GM18519 (cell line): ENCODE measurements around the gene NXF1.
"Not testable (repeated sequence)": the region's sequence is repeated elsewhere in the genome, so short reads cannot be mapped to it uniquely, and the experiment has no call there.

Experiments
- ATAC-seq: cut with Tn5 transposase; IDR thresholded peaks from one replicate; pipeline ENCODE4 v1.9.1; 2021; ENCODE audit warnings: mild to moderate bottlenecking, moderate library complexity; ENCODE audit not compliant: unreplicated experiment, low FRiP score

The NXF1 gene

DNA sequence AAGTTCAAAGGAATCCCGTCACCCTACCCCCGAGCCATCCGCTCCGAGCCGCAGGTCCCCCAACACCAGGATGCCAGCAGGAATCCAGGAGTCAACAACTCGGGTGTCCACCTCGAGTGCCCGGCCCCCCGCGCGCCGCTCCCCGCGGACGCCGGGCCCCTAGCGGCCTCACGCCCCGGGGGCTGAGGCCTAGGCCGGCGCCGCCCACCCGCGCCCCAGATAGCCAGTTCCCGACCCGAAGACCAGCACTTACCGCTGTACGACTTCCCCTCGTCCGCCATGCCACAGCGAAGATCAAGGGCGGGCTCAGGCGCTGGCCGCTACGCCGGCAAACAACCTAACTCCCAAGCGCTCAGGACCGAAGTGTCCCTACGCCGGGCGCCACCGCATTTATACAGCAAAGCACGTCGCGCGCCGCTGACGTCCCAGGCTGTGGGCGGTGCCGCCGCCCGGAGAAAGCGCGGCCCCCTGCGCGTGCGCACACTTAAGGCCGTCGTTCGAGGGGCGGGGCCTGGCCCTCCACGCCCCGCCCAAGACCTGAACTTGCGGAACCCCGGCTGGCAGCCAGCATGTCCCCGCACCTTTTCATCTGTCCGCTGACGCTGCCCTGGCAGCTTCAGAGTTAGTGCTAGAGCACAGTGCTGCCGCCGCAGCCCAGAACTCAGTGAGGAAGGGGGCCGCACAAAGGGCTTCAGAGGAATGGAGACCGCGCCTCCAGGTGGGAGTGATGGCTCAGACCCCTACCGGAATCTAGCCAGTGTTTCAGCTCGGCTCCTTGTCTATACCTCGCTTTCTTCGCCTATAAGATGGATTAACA, at the start of gene NXF1:
Gene NXF1, minus strand, starts transcription at position 365 of the 817 bp plus-strand sequence. Its CDS starts 84 bp downstream, at position 281.
- ATAC-seq = peak; percentile 64

DNA sequence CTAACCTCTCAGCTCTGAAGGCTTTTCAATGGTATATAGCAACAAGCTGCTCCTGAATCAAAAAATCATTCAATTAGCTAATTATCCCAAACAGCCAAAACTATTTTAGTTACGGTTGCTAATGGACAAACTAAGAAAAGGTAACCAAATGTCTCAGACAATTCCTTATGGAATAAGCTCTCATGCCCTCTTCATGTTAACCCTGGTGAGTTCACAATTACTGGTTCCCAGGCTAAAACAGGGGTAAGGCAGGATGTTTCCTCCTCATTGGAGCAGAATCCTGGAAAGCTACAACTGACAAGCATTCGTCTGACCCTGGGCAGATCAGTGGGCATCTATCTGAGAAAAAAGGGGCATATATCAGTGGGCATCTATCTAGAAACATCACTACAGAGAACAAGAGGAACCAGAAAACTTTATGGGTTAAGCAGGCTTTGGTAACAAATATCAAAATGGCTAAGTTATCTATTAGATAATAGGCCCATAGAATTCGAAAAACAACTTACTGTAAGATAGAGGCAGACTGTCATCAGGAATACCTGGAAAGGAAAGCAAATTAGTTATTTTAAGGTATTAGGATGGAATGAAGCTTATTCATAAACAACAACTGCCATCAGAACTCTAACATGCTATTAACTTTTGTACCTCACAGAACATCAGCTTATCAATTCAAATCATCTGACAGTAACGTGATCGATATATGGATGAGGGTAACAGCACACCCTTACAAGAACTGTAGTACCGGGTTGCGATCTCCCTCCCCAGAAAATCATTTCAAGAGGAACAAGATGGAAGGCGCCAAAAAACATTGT, 49.0 kb upstream of the NXF1 start:
- no peak for ATAC-seq

DNA sequence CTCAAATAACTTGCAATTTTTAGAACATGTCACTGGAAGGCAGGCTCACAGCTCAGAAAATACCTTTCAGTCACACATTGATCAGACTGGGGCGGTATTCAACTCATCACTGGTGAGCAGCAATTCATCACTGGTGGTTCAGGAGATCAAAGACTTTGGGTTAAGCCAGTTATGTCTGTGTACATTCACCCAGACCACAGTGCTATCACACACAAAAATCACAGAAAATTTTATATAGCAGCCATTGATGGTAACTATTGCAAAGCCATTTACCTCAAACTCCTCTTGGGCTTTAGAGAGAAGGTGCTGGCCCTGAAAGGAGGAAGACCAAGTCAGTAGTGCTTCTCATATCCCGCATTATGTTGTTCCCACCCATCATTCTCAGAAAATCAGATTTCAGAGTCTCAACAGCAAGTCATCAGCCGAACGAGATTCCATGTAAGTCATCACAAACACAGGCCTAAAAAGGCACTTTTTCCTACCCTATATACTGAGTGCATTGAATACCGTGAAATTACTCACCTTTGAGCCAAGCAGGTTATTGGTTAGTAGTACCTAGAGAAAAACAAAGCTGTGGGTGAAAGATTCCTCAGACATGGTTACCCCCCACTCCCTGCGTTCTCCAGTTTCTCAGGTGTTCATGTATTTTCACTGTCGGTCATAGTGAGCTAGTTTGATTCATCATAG, 48.2 kb upstream of the NXF1 start:
- ATAC-seq = no peak

DNA sequence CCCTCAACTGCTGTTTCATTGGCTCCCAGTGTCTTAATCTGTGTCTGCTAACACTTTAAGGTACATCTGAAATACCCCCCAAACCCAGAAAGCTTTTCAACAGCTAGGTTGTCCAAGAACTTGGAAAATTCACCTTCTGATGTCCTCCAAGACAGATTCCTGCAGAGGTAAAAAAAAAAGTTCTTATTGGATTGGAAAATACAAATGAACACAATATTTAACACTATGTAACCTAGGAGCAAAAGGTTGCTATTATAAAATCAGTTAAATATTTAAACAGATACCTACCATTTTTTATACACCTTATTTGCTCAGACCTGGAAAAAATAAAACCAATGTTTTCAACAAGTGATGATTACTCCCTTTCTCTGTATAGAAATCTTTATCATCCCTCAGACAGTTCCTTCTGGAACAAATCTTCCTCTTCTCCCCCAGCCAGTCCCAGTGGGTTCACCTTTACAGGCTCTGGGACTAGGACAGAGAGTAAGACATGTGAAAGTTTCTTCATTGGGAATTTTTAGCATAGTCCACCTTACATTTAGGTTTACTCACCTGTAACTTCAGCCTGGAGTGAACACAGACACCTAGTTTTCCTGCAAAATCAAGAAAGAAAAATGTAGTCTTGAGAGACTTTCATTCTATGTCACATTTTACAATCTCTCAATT, 47.4 kb upstream of the NXF1 start:
- ATAC-seq = no peak

DNA sequence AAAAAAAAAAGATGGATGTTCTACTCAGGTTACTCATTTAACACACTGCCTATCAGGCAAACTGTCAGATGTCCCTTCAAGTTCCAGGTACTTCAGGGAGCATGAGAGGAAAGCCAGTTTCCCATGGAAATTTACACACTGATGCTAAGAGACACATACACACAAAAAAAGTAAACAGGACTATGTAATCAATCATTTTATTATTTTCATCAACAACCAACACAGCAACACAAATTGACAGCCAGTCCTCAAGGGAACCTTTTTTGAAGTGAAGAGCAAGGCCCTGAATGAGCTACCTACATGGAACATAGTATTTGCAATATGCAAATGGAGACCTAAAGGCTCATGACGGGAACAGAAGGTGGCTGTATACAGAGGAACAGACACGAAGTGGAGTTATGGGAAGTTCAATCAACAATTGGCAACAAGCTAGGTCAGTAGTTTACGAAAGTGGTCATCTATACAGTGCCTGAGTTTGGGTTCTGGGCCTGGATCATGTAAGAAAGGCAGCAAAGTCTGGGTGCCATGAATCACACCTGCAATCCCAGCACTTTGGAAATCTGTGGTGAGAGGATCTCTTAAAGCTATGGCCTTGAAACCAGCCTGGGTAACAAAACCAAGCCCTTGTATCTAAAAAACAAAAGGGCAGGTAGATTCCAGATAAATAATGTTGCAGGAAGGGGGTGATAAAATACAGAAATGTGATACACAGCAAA, 46.7 kb upstream of the NXF1 start:
- ATAC-seq = no peak

DNA sequence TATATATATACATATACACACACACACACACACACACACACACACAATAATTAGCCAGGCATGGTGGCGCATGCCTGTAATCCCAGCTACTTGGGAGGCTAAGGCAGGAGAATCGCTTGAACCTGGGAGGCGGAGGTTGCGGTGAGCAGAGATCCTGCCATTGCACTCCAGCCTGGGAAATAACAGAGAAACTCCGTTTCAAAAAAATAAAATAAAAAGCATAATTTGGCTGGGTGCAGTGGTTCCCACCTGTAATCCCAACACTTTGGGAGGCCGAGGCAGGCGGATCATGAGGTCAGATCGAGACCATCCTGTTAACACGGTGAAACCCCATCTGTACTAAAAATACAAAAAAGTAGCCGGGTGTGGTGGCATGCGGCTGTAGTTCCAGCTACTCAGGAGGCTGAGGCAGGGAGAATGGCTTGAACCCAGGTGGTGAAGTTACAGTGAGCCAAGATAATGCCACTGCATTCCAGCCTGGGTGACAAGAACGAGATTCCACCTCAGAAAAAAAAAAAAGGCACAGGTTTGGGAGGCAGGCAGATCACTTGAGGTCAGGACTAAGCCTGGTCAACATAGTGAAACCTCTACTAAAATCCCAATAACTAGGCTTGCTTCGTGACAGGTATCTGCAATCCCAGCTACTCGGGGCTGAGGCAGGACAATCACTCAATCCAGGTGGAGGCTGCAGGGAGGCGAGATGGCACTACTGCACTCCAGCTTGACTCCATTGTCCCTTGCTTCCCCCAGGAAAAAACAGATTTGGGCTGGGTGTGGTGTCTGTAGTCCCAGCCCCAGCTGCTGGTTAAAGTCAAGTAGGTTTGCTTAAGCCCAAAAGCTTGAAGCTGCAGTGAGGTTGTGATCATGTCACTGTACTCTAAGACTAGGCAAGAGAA, 45.9 kb upstream of the NXF1 start:
- no peak for ATAC-seq

DNA sequence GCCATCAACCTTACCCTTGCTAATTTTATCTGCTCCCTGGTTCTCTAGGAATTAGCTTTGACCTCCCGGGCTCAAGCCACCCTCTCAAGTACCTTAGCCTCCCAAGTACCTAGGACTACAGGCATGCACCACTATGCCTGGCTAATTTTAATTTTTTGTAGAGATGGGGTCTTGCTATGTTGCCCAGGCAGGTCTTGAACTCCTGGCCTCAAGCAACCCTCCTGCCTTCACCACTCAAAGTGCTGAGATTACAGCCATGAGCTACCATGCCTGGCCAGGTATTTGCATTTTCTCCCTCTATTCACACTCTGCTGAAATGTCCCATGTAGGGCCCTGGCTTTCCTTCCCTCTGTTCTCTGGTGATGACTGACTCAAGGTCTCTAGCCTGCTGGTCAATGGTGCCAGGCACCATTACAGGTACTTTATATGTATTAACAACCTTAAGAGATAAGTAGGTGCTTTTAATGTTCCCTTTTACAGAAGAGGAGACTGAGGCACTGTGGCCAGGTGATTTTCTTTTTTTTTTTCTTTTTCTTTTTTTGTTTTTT, 42.6 kb upstream of the NXF1 start:
- ATAC-seq = no peak

DNA sequence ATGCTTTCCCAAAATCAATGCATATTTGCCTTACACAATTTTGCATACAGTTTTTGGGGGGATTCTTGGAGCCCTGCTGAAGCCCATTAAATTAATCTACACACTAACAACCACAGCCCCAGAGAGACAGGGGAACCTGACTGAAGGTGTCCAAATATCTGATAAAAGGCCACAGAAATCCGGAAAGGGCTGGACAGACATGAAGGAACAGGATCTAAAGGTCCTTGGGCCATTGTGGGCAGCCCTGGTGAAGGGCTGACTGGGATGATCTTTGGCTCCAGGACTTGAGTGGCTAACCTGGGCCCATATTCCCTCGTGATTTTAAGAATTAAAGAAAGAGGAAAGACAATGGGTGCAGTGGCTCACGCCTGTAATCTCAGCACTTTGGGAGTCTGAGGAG, 40.9 kb upstream of the NXF1 start:
- ATAC-seq = no peak

DNA sequence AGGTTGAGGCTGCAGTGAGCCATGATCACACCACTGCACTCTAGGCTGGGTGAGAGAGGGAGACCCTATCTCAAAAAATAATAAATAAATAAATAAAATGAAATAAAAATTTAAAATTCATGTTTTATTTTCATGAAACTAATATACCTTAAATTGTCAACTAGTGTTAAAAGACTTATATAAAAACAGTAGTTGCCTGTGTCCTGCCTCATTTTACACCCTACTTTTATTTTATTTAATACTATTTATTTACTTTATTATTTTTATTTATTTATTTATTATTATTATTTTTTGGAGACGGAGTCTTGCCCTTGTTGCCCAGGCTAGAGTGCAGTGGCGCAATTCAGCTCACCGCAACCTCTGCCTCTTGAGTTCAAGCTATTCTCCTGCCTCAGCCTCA, 38.9 kb upstream of the NXF1 start:
- no peak for ATAC-seq

DNA sequence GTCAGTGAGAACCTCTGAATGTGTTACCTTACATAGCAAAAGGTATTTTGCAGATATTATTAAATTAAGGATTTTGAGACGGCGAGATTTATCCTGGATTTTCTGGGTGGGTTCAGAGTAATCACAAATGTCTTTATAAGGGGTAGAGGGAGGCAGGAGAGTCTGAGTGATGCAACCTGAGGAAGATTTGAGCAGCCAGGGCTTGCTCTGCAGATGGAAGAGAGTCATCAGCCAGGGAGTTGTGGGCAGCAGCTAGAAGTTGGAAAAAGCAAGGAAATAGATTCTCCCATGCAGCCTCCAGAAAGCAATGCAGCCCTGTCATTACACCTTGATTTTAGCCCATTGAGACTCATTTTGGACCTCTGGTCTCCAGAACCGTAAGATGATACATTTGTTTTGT, 38.2 kb upstream of the NXF1 start:
- no peak for ATAC-seq

DNA sequence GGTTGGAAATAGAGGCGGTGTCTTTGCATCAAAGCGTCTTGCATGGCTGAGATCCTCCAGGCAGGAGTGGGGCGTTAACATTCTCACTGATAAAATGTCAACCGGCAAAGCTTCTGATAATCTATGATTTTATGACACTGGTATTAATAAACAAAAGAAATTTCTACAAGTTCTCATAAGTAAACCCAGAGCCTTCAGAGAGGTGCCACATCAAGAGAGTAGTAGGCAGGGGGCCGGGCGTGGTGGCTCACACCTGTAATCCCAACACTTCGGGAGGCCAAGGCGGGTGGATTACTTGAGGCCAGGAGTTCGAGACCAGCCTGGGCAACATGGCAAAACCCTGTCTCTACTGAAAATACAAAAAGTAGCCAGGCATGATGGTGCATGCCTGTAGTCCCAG, 37.7 kb upstream of the NXF1 start:
- ATAC-seq = not testable (repeated sequence)

DNA sequence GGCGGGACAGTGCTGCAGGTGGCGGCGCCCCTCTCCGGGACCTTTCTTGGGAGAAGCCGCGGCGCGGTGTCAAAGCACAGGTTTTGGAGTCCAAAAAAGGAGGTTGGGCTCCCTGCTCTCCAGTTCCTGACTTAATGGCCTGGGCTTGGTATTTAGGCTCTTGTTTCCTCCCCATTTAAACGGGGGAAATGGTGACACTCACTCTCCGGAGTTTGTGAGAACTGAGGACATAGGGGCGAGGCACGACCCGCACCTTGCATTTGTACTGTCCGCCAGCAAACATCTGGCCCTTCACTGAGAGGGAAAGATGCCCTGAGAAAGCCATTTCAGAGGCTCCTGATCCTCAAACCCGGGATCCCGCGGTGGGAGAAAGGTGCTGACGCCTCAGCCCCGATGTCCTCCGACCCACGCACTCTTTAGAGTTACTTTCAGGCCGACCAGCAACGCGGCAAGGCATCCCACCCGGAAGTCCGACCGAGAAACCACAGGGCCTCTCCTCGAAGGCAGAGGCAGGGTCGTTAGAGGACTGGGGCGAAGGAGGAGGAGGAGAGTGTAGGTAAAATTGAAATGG, 37.0 kb upstream of the NXF1 start:
- no peak for ATAC-seq

DNA sequence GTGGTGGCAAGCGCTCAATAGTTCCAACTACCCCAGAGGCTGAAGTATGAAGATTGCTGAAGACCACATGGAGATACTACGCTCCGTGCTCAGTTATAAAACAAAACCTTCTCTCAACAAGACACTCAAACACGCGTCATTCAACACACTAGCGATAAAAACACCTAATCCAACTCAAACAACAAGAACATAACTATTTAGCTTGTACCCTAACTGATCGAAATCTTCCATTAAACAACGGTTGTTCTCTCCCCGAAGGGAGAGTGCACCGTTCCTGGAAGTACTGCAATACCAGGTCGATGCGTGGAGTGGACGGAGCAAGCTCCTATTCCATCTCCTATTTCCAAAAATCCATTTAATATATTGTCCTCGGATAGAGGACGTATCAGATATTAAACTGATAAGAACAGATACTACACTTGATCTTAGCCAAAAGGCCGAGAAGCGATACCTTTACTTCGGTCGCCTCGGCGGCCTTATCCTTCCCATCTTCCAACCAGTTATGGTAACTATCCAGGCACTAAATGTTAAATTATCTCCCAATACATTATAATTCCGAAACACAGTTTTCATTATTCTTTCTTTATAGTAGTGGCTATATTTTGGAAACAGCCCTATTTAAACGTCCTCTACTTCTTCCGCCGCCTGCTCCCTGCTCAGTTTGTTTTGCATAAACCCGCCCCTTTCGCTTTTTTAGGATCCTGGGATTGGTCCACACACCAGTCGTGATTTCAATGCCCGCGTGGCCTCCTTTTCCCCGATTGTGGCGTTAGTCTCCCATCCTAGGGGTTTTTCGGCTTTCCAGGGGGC, 36.3 kb upstream of the NXF1 start:
- ATAC-seq = peak; percentile 50

DNA sequence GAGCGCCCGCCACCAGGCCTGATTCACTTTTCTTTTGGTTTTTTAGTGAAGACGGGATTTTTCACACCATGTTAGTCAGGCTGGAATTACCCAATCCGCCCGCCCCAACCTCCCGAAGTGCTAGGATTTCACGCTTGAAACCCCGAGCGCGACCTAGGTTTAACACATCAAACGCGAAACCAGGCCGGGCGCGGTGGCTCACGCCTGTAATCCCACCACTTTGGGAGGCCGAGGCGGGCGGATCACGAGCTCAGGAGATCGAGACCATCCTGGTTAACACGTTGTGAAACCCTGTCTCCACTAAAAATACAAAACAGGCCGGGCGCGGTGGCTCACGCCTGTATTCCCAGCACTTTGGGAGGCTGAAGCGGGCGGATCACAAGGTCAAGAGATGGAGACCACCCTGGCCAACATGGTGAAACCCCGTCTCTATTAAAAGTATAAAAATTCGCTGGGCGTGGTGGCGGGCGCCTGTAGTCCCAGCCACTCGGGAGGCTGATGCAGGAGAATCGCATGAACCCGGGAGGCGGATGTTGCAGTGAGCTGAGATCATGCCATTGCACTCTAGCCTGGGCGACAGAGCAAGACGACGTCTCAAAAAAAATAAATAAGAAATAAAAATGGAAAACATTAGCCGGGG, 35.6 kb upstream of the NXF1 start:
- not testable (repeated sequence) for ATAC-seq

DNA sequence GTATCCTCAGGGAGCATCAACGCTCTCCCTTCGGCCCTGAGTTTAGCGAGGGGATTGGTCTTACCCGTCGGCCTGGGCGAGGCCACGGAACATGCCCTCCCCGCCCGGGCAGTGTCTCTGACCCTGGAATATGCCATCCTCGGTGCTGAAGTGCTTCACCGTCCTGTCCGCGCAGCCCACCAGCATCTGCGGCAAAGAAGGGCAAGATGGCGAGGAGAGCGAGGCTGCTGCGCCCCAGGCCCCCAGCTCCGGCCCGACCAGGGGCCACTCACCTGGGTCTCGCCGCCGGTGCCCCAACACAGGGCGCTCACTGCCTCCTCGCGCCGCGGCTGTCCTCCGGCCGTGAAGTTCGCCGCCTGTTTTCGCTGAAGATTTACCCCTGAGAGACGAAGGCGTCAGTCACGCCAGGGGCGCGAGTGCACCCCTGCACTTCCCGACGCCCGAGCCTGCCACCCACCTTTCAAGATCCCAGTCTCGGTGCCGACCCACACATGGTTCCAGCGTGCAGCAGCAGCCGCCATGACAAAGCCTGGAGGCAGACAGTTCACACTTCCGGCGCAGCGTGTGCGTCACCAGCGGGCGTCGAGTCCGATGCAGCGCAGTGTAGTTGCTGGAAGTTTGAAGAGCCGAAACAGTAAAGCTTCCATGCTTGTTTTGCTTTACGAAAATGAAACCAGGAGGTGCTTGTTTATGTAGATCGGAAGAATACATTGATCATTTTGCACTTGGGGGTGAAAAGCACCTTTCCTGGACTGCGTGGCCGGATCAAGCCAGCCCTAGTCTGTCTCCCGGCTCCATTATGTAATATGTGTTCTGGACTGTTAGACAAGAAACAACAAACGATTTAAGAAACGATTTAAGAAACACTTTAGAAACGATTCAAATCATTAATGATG, 34.1 kb upstream of the NXF1 start, which contains the start of gene WDR74:
Gene WDR74, minus strand, starts transcription at position 541 of the 896 bp plus-strand sequence. Its CDS starts 20 bp downstream, at position 521.
- peak; percentile 28 for ATAC-seq

DNA sequence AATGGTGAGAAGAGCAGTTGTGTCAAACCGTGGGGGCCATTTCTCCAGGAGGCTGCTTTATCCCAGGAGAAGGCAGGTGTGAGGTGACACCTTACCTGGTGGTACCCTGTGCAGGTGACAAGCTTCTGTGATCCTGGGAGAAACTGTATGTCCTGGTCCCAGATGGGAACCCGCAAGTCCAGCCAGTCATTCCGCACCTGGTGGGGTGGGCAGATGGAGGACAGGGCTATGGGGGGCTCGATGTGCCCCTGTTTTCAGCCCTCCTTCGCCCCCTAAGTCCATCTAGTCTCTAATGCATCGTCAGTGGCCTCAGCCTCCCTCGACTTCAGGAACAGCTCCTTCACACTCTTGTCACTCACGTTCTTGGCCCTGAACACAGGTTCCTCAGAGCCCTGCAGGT, 30.1 kb upstream of the NXF1 start:
- ATAC-seq = no peak
